ENCODE results near the gene ACRBP.
A peak's percentile ranks its signal among the peaks of the same experiment; 100 is the strongest.

The ACRBP gene

DNA sequence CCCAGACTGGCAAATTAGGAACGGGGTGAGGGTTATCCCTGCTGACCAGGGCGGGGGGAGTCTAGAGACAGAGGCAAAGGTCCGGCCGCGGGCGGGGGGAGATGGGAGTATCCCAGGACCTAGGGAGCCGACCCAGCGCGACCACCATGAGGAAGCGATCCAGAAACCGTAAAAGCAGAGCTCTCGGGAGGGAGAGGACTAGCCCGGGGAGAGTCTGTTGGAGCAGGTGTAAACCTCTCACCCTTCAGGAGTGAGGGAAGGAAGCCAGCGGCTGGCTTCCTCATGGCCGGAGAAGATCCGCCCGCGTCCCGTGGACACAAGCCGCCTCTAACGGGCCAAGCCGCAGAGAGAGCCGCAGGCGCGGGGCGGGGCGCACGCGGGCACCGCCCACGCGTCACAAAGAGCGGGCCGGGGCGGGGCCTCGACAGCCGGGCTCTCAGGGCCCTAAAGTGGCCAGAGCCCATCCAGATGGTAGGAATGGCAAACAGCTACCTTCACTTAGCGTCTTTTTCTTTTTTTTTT, at the start of gene ACRBP:
Gene ACRBP, minus strand, starts transcription at position 350 of the 522 bp plus-strand sequence. Its CDS starts 66 bp downstream, at position 284.
- in situ Hi-C loops (cut with HindIII; ENCODE audit: low pct_unique_long_range_greater_than_20kb, low sequenced_read_pairs) = no loop called here
- no peak for DNase-seq (ENCODE audit: low read depth in 1 of 2, low spot score in 1 of 2)
- TF ChIP-seq JUND (IDR thresholded peaks at IDR 0.05; ENCODE audit: low read depth) = no peak

DNA sequence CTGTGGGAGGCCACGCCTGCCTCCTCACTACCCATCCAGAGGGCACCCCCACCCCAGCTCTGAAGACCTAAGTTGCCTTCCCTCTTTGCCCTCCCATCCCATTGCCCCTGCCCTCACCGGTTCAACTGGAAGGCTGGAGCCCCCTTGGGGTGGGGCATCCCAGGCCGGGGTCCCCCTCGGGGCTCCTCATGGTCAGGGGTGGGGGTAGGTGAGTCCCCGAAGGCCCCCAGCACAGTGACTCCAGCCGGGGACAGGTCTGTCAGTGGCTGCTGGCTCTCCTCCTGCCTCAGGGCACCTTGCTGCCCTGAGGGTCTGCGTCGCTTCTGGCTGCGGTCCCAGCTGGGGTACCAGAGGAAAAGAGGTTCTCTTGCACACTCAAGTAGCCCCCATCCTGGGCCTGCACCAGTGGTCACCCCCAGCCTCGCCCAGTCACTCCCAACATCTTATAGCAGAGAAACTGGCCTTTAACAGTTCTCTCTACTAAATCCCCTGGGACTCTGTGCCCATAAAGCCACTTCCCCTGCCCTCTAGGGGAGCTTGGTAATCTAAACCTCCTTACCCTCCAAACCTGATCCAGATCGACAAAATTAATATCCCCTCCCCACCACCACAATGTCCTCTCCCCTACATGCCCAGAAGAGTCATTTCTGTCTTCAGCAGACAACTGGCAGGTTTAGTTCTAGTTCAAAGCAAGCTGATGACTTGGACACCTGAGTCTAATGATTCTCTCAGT, 48.2 kb upstream of the ACRBP start:
- in situ Hi-C loops (cut with HindIII; ENCODE audit: low pct_unique_long_range_greater_than_20kb, low sequenced_read_pairs) = no loop called here
- TF ChIP-seq JUND (IDR thresholded peaks at IDR 0.05; ENCODE audit: low read depth) = no peak
- DNase-seq (ENCODE audit: low read depth in 1 of 2, low spot score in 1 of 2) = no peak

DNA sequence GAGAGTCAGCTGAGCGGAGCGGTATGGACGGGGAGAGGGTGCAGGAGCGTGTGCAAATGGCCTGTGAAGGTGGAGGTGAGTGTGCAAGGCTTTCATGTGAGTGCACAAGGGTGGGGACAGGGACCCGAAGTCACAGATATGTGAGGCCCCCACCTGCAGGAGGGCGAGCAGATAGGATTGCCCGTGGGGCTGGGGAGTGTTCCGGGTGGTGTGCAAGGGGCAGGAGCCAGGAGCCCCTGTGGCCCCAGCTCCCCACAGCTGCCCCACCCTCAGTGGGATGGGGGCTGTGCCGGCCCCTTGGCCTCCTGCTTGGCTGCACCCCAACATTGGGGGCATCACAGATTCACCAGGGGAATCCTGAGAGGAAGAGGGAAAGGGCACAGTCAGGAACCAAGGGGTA, 47.5 kb upstream of the ACRBP start:
- in situ Hi-C loops (cut with HindIII; ENCODE audit: low pct_unique_long_range_greater_than_20kb, low sequenced_read_pairs) = no loop called here
- DNase-seq (ENCODE audit: low read depth in 1 of 2, low spot score in 1 of 2) = no peak
- TF ChIP-seq JUND (IDR thresholded peaks at IDR 0.05; ENCODE audit: low read depth) = no peak

DNA sequence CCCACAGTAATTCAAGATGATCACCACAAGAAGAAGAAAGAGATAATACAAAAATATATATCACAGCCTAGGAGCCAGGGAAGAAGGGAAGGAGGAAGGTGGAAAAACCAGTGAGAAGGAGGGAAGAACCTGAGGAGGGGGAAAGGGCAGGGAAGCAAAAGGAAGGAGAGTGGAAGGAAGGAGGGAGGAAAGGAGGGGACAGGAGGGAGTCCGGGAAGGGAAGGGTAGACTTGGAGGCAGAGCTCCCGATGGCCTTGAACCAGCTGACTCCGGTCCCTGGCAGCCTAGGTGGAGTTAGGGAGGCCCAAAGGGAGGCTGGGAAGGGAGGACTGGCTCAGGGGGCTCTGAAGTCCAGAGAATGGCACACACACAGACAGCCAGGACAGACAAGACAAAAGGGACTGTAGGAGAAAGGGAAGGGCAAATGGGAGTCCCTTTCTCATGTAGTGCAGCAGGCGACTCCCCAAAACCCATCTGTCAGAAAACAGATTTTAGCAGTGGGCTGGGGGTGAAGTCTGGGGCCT, 46.7 kb upstream of the ACRBP start:
- no peak for TF ChIP-seq JUND (IDR thresholded peaks at IDR 0.05; ENCODE audit: low read depth)
- in situ Hi-C loops (cut with HindIII; ENCODE audit: low pct_unique_long_range_greater_than_20kb, low sequenced_read_pairs) = no loop called here
- DNase-seq (ENCODE audit: low read depth in 1 of 2, low spot score in 1 of 2) = no peak

DNA sequence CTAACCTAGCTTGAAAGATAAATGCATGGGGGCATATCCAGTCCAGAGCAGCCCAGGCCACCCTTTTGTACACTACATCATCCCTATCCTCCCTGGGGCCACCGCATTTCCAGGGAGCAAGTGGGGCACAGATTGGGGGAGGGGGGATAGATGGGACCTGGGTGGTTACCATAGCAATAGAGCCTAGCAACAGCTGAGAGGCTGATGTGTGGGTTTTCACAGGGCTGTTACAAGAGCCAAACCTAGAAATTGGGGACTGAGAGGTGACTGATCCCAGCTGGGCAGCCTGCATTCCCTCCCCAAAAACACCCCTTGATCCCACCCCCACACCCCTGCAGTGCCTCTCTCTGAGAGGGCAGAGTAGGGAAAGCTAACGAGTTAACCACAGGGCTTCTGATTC, 45.7 kb upstream of the ACRBP start:
- in situ Hi-C loops (cut with HindIII; ENCODE audit: low pct_unique_long_range_greater_than_20kb, low sequenced_read_pairs) = no loop called here

DNA sequence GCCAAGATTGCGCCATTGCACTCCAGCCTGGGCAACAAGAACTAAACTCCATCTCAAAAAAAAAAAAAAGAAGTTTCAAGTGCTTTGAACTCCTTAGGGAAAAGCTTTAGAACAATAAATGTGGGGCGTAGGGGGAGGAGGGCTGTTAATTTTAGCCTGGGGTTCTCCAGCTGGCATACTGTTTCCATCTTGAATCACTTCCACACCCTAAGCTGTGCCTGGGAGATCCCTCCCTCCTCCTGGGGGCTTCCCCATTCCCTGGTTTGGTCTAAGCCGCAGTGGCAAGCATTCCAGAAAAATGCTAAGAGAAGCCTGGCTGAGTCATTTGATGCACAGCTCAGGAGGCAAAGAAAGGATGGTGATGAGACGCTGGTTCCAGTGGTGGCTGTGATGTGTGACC, 44.2 kb upstream of the ACRBP start:
- TF ChIP-seq JUND (IDR thresholded peaks at IDR 0.05; ENCODE audit: low read depth) = no peak
- no peak for DNase-seq (ENCODE audit: low read depth in 1 of 2, low spot score in 1 of 2)
- in situ Hi-C loops (cut with HindIII; ENCODE audit: low pct_unique_long_range_greater_than_20kb, low sequenced_read_pairs) = no loop called here

More for the DNA sequence above, 45.7 kb upstream of the ACRBP start:
- no peak for TF ChIP-seq JUND (IDR thresholded peaks at IDR 0.05; ENCODE audit: low read depth)
- no peak for DNase-seq (ENCODE audit: low read depth in 1 of 2, low spot score in 1 of 2)

DNA sequence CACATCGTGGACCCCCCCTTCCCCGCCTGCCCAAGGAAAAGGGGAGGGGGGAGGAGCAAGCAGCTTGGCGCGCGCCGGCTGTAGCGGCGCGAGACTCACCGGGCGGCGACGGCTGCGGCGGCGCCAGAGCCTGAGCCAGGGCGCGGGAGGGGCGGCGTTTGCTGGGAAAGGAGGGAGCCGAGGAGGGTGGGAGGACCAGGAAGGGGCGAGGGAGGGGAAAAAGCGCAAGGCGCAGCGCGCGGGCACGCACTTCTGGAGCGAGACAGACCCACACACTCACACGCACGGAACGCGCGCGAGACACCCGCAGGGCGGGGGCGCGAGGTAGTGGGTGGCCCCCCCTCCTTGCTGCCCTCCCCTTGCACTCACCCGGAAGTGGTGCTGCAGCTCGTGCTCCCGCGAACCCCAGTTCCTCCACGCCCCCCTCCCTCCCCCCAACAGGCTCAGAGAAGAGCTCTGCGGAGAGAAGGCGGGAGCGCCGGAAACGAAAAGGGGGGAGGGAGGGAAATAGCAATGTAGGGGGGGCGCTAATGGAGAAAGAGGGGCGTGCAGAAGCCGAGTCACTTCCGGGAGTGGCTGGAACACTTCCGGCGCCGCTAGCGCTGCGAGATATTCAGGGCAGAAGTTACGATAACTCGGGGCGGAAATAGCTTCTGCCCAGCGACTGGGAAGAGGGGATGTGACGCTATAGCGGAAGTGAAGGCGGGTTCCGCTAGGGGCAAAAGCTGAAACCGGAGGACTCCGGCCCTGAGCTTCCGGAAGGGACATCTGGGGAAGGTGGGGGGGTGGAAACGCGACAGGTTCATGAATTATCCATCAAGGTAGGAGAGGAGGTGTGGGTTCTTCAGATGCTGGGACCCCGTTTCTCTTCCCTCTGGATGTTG, 42.0 kb upstream of the ACRBP start, which contains the start of gene ZNF384:
Gene ZNF384, minus strand, starts transcription at position 377 of the 884 bp plus-strand sequence. CDS start 9,855 bp downstream, outside the sequence.
- in situ Hi-C loops (cut with HindIII; ENCODE audit: low pct_unique_long_range_greater_than_20kb, low sequenced_read_pairs) = no loop called here
- DNase-seq (ENCODE audit: low read depth in 1 of 2, low spot score in 1 of 2) = peak; percentile 58 to 96
- no peak for TF ChIP-seq JUND (IDR thresholded peaks at IDR 0.05; ENCODE audit: low read depth)

DNA sequence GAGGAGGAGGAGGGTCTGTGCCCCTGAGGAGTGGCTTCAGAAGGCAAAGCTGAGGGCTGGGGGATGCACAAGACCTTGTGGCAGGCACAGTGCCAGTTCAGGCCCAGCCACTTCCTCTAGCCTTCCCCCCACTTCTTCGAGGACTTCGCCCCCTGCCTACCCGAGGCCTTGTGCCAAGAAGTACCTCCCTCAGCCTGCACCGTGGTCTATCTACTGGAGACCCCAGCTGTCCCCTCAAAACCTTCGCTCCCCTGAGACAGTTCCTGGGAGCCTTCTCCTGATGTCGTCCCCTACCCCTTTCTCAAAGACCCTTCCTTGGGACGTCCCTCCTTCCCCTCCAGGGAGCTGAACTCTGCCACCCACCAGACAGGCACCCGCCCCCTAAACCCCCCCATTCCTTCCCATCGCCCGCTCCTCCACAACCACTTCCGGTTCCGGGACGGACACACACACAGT, 41.3 kb upstream of the ACRBP start:
- no peak for TF ChIP-seq JUND (IDR thresholded peaks at IDR 0.05; ENCODE audit: low read depth)
- DNase-seq (ENCODE audit: low read depth in 1 of 2, low spot score in 1 of 2) = no peak
- in situ Hi-C loops (cut with HindIII; ENCODE audit: low pct_unique_long_range_greater_than_20kb, low sequenced_read_pairs) = no loop called here

DNA sequence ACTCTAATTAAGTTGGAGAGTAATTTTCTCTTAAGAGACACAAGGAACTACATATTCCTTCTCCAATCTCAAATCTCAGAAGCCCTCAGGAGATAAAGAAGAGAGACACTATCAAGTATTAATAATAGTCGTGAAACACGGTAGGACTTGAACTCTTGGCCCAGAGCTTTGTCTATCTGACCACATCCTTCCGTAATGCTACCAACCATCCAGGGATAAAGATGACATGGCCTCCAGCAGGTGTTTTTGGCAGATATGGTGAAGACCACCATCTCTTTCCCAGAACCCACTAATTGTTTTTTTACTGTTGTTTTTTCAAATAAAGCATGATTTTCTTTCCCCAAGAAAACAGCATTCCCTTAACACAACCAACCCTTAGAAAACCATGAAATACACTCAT, 38.6 kb upstream of the ACRBP start:
- in situ Hi-C loops (cut with HindIII; ENCODE audit: low pct_unique_long_range_greater_than_20kb, low sequenced_read_pairs) = no loop called here
- TF ChIP-seq JUND (IDR thresholded peaks at IDR 0.05; ENCODE audit: low read depth) = no peak
- no peak for DNase-seq (ENCODE audit: low read depth in 1 of 2, low spot score in 1 of 2)

DNA sequence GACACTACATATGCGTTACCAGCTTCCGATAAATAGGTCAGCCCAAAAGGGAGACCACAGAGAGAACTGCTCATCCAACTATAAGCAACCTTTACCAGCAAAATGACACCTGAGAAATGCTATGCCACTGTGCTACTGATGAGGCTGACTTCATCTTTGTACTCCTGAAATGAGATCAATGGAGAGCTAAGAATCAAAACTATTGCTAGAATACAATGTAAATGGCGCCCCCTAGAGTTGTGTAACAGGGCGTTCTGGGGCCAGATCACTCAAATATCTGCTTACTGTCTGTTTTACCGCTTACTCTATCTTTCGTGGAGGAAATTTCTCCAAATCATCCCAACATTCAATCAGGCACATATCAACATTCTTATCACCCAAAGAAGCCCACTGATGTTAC, 37.4 kb upstream of the ACRBP start:
- in situ Hi-C loops (cut with HindIII; ENCODE audit: low pct_unique_long_range_greater_than_20kb, low sequenced_read_pairs) = no loop called here
- DNase-seq (ENCODE audit: low read depth in 1 of 2, low spot score in 1 of 2) = peak in 1 of 2 experiments; percentile 18
- TF ChIP-seq JUND (IDR thresholded peaks at IDR 0.05; ENCODE audit: low read depth) = no peak

DNA sequence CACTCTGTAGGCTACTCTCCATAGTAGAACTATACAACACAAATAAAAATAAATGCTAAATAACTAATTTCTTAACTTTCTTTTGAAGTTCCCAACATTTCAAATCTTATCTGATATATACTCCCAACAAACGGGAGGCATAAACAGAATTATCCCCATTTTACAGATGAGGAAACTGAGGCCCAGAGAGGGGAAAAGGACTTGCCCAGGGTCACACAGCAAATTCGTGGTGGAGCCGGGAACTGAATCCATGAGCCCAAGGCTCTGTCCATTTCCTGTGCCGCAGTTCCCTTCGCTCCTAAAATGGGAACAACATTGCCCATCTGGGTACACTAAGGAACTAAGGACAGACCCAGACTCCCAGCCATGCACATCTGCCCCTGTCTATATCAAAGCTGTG, 29.7 kb upstream of the ACRBP start:
- no peak for DNase-seq (ENCODE audit: low read depth in 1 of 2, low spot score in 1 of 2)
- TF ChIP-seq JUND (IDR thresholded peaks at IDR 0.05; ENCODE audit: low read depth) = no peak
- in situ Hi-C loops (cut with HindIII; ENCODE audit: low pct_unique_long_range_greater_than_20kb, low sequenced_read_pairs) = no loop called here

DNA sequence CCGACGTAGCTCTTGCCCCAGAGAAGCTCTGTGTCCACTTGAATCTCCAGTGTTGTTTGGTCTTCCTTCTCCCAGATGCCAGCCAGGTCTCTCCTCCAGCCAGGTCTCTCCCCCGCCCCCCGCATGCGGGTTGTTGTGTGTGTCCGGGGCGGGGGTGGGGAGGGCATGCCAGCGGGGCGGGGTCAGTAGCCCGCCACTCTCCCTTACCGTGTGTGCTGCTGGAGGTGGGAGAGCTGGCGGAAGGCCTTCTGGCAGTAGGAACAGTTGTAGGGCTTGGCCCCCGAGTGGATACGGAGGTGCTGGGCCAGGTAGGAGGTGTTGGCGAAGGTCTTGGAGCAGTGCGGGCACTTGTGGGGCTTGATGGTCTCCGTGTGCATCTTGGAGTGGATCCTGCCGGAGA, 24.9 kb upstream of the ACRBP start:
- no peak for DNase-seq (ENCODE audit: low read depth in 1 of 2, low spot score in 1 of 2)
- in situ Hi-C loops (cut with HindIII; ENCODE audit: low pct_unique_long_range_greater_than_20kb, low sequenced_read_pairs) = no loop called here
- TF ChIP-seq JUND (IDR thresholded peaks at IDR 0.05; ENCODE audit: low read depth) = no peak
